Parathyroid adenoma (tissue), 2 donors: ENCODE results near the gene POU6F2.

Source experiments
- H2AFZ ChIP-seq: fragments of 300-600 bp; sonication (generic); one replicate; pipeline ENCODE4 v1.7.0; 2017; ENCODE audit warnings: antibody characterized with exemption, mild to moderate bottlenecking
- H3K27ac ChIP-seq: fragments of 300-600 bp; sonication (generic); one replicate; pipeline ENCODE4 v1.7.0; 2017
- H3K27me3 ChIP-seq: fragments of 300-600 bp; sonication (generic); one replicate; pipeline ENCODE4 v1.7.0; 2017; ENCODE audit warnings: low read length; ENCODE audit not compliant: control insufficient read depth, insufficient read depth
- H3K36me3 ChIP-seq: fragments of 300-600 bp; sonication (generic); one replicate; pipeline ENCODE4 v1.7.0; 2017; ENCODE audit warnings: low read length; ENCODE audit not compliant: control insufficient read depth, insufficient read depth
- H3K4me1 ChIP-seq: fragments of 300-600 bp; sonication (generic); one replicate; pipeline ENCODE4 v1.7.0; 2017; ENCODE audit warnings: control low read depth
- H3K4me2 ChIP-seq: fragments of 300-600 bp; sonication (generic); one replicate; pipeline ENCODE4 v1.7.0; 2017; ENCODE audit warnings: low read length
- H3K4me3 ChIP-seq: fragments of 300-600 bp; sonication (generic); one replicate; pipeline ENCODE4 v1.7.0; 2017; ENCODE audit warnings: low read depth, low read length
- H3K79me2 ChIP-seq: fragments of 300-600 bp; sonication (generic); one replicate; pipeline ENCODE4 v1.7.0; 2017; ENCODE audit warnings: control low read depth
- H3K9ac ChIP-seq: fragments of 300-600 bp; sonication (generic); one replicate; pipeline ENCODE4 v1.7.0; 2017; ENCODE audit warnings: mild to moderate bottlenecking
- H3K9me3 ChIP-seq: fragments of 300-600 bp; sonication (generic); one replicate; pipeline ENCODE4 v1.7.0; 2017; ENCODE audit warnings: low read length; ENCODE audit not compliant: control insufficient read depth
- CTCF ChIP-seq: fragments of 300-600 bp; sonication (generic); IDR thresholded peaks from one replicate; pipeline ENCODE4 v1.7.0; 2017; ENCODE audit warnings: antibody characterized with exemption, mild to moderate bottlenecking
- donor health status: primary hyperparathyroidism.

The POU6F2 gene

GRCh38 chr7:39464350-39465054 is 486.8 kb downstream of the POU6F2 start:
- Histone ChIP-seq H3K9ac (no peak overlapping the region), H3K36me3 (no peaks in the 10 kb centered on the region), H3K27ac (no peak overlapping the region), H3K79me2 (no peaks in the 10 kb centered on the region), H3K27me3 (no peaks in the 10 kb centered on the region), H3K4me2 (peak overlapping the region; percentile 53), H3K9me3 (no peaks in the 10 kb centered on the region), H3K4me3 (no peak overlapping the region), H3K4me1 (peaks cover 2% of the 10 kb centered on the region), H2AFZ (peak overlapping the region; percentile 74)
- no peak for TF ChIP-seq CTCF

GRCh38 chr7:39465055-39465929 is 487.6 kb downstream of the POU6F2 start:
- peak; percentile 80 for TF ChIP-seq CTCF
- Histone ChIP-seq H3K27ac (no peak overlapping the region), H3K4me2 (peak overlapping the region; percentile 53), H3K9me3 (no peaks in the 10 kb centered on the region), H3K79me2 (no peaks in the 10 kb centered on the region), H3K4me3 (no peak overlapping the region), H2AFZ (peak overlapping the region; percentile 74), H3K9ac (no peak overlapping the region), H3K4me1 (peaks cover 2% of the 10 kb centered on the region), H3K27me3 (no peaks in the 10 kb centered on the region), H3K36me3 (no peaks in the 10 kb centered on the region)

GRCh38 chr7:39468261-39468660 is 490.6 kb downstream of the POU6F2 start:
- Histone ChIP-seq H3K27me3 (no peaks in the 10 kb centered on the region), H3K36me3 (no peaks in the 10 kb centered on the region), H3K4me2 (peak overlapping the region; percentile 31), H2AFZ (peak overlapping the region; percentile 36), H3K4me3 (no peak overlapping the region), H3K9ac (no peak overlapping the region), H3K79me2 (no peaks in the 10 kb centered on the region), H3K9me3 (no peaks in the 10 kb centered on the region), H3K27ac (no peak overlapping the region), H3K4me1 (peaks cover 2% of the 10 kb centered on the region)
- no peak for TF ChIP-seq CTCF

- H3K79me2 ChIP-seq: no peaks in the 10 kb centered on the region
- no peaks in the 10 kb centered on the region for H3K9me3 ChIP-seq
- no peak for TF ChIP-seq CTCF
- H3K4me2 ChIP-seq: no peak overlapping the region
- H3K4me1 ChIP-seq: peaks cover 2% of the 10 kb centered on the region
- H3K4me3 ChIP-seq: no peak overlapping the region
- H3K27ac ChIP-seq: no peak overlapping the region
- H3K9ac ChIP-seq: no peak overlapping the region
- H3K36me3 ChIP-seq: no peaks in the 10 kb centered on the region
- H3K27me3 ChIP-seq: no peaks in the 10 kb centered on the region
- peak overlapping the region; percentile 36 for H2AFZ ChIP-seq
Observed at GRCh38 chr7:39468808-39469374, 491.2 kb downstream of the POU6F2 start.
